DMS79 (cell line): ENCODE measurements around the gene TIPRL.
"Not testable (repeated sequence)": the region's sequence is repeated elsewhere in the genome, so short reads cannot be mapped to it uniquely, and the experiment has no call there.

ENCODE experiments used
- DNase-seq: peaks from one replicate; lab custom pipeline; 2025; lab: John Stamatoyannopoulos, UW

TIPRL gene

DNA sequence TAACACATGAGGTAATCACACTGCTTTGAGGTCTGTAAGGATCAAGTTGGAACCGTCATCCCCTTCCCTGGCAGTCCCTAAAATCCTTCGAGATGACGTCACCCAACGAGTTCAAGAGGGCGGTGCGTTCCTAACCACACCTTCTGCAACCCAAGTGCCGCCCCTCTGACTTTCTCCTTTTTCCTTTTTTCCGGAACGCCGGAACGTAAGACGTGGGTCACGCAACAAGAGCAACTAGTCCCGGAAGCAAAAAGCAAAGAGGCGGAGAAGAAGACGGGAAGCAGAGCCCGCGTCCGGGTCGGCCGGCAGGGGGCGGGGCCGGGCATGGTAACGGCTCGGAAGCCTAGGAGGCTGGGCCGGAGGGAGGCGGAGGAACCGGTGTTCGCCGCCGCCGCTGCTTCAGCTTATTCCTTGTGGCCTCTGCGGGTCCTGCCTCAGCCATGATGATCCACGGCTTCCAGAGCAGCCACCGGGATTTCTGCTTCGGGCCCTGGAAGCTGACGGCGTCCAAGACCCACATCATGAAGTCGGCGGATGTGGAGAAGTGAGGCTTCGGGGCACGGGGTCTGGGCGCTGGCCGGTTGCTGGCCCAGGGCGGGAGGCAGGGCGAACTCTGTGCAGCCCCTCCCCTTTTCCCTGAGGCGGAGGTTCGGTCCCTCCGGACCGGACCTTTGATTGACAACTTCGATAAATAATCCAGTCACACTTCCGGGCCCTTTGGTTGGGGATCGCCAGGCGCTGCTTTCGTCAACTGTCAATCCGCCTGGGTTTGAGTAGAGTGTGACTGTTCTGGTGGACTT is at the start of gene TIPRL:
Gene TIPRL, plus strand, starts transcription at position 325 of the 800 bp plus-strand sequence. Its CDS starts 116 bp downstream, at position 441.
- peak; percentile 98 for DNase-seq

DNA sequence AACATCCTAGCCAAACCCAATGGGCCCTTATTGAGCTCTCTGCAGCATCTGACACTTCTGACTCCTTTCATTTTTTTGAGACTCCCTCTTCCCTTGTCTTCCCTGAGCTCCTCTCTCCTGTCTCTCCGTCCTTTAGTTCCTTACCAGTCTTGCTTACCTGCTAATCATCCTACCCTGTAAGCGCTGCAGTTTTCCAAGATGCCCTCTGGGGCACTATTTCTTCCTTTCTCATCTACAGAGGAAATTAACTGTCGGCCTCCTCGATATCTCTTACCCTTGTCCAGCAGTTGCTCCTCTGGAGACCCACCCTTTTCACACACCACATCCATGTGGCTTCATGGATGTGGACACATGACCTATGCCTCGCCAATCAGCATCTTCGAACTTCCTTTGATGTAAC is 48.8 kb upstream of the TIPRL start:
- no peak for DNase-seq

DNA sequence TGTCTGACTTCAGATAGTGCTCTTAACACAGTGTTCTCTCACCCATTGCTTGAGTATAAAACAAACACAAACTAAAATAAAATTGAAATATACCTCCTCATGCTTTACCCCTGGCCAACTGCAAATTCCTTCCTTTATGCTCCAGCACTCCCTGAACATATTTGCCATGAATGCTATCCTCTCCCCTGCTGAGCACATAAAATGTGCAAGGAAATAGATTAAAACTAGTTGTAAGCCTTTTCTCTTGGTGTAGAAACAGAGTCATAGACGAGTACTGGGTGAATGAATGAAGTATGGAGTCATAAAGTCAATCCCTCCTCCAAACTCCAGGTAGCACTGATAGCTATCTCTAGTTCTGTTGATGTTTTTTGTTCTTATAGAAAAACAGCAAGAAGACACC is 44.6 kb upstream of the TIPRL start:
- DNase-seq, result no peak

DNA sequence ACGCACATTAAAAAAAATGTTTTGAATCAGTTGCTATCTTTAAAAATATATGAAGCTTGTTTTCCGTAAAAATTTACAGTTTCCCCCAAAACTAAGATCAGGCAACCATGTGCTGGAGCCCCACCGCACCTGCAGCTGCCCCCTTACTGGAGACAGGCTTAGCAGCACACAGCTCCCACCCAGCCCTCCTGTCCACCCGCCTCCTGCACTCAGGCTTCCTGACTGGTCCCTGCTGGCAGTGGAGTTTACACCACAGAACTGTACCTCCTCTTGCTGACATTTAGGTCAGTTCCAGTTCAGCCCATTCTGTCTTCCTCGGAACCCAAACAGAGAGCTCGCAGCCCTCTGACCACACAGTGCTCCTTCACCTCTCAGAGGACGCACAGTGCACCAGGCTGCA is 44.1 kb upstream of the TIPRL start:
- DNase-seq, result no peak

DNA sequence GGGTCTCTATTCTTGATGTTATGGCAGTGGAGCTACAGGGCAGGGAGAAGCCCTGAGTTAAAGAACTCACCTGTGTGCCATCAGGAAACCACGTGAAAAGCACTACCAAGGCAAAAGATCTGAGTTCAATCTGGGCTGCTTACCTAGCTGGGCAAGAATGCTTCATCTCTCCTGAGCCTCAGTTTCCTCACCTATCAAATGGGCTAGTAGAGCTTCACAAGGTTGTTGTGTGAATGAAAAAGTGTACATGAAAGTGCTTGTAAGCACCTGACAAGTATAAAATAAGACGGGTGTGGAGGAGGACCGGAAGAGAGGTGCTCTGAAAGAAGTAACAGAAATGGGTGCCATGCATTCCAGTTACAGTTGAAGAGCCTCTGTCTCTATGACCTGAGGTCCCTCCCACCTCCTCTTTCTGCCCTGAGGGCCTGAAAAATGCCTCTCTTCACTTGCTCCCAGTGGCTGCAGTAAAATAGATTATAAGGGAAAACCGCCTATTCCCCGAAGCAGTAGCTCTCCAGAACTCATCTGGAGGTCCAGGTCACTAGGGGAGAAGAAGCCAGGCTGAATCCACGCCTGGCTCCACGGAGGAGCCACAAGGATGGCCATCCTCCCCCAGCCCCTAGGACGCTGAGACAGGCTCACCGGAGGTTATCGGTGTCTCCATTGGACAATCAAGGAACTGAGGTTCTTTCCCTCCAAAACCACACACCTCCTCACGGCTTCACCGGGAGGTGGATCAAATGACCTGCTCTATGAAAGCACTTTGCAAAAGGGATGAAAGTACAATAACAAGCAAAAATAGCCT is 43.4 kb upstream of the TIPRL start:
- DNase-seq, result no peak

DNA sequence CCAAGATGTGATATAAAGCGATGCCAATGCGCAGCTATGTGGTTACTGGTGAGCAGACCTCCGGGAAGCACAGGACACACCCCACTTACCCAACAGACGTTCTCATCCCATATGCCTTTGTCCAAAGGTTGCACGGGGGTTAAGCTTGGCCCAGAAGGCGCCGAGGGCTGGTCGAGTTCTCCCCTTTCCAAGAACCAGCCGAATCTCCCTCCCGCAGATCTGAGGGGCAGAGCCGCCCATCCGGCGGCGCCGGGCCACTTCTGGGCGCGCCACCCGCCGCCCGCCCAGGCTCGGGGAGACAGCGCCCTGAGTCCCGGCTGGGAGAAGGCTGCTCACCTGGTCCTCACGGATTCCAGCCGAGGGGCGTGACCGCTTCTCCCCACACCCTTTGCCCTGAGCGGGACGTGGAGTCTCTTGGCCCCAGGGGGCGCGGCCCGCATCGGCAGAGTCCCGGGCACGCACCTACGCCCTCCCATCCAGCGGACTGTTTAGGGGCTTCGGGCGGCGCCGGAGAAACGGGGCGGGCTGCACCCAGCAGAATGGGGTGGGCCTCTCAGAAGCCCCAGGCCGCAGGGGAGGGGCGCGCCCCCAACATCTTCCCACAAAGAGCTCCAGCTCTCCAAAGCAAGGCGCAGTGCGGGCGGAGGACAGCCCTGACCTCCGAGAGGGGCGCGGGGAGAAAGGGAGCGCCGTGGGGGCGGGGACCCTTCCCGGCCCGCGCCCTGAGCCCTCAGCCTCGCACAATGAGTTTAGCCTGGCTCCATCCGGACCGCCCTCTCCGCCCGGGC is 42.6 kb upstream of the TIPRL start:
- DNase-seq, result no peak

DNA sequence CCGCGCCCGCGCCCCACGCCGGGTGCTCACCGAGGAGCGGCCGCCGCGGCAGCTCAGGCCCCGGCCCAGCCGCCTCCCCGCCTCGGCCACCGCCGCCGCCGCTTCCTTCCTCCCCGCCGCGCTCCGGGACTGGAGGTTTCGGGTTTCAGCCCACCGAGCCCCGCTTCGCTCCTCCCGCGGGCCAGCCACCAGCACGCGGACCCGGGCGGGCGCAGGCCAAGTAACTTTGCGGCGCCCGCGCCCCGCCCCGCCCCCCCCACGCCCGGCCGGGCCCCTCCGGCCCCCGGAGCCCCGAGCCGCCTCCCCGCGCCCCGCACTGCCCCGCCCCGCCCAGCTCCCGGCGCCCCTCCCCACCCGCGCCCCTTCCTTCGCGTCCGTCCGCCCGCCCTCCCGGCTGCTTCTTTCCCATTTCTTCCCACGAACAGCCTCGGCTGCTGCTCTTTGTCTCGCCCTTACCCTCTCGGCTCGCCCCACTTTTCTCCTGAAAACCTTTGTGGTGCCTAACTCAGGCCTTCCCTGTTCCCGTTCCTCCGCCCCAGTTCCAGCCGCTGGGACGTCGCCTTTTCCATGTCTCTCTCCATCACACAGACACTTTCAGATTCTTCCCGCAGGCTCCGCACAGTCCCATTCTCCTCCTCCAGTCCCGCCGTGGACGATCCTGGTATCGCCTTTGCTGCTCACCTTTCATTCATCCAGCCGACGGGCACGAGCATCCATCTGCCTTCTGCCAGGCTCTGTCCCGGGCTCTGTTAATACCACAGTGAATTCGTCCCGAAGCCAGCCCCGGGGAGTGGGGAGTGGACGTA is 41.9 kb upstream of the TIPRL start, which contains the start of gene GPR161:
Gene GPR161, minus strand, starts transcription at position 222 of the 806 bp plus-strand sequence. CDS start 32,080 bp downstream, outside the sequence.
- DNase-seq, result no peak

DNA sequence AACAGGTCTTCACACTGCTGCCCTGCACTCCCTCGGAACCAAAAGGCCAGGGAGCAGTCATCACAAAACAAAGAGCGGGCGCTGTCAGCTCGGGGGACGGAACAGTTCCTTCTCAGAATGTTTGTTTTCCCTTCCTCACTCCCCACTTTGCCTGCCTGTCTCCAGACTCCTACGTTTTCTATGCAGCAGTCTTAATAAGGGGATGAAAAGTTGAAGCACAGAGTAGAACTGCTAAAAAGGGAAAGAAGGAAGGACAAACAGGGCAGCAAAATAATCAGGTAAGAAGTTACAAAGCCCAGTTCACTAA is 41.3 kb upstream of the TIPRL start:
- DNase-seq, result no peak

DNA sequence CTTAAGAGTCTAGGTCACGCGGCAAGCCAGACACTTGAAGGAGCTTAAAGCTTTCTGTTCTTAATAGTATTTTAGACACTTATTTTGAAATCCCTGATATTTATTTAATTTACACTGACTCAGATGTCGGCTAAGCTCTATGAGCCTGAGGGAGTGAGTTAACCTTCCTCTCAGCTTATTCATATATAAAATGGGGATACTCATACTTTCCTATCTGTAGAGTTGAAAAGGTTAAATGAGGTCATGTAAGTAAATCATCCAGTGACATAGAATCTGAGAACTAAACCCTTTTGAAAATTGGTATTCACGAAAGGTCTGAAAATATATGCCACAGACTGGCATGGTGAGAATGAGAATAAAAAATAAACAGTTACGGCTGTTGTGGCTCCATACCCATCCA is 40.6 kb upstream of the TIPRL start:
- no peak for DNase-seq

DNA sequence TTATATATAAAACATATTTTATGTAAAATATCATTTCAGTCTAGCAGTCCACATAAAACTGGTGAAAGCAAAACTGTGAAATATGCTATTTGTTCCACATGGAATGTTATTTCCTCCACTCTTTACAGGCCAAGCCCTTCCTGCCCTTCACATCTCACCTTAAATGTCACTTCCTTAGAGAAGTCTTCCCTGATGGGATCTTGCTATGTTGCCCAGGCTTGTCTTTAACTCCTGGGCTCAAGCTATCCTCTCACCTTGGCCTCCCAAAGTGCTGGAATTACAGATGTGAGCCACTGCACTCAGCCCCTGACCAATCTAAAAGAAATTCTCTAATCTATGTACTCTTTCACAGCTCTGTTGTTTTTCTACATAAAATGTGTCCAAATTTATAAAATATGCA is 39.7 kb upstream of the TIPRL start:
- no peak for DNase-seq

DNA sequence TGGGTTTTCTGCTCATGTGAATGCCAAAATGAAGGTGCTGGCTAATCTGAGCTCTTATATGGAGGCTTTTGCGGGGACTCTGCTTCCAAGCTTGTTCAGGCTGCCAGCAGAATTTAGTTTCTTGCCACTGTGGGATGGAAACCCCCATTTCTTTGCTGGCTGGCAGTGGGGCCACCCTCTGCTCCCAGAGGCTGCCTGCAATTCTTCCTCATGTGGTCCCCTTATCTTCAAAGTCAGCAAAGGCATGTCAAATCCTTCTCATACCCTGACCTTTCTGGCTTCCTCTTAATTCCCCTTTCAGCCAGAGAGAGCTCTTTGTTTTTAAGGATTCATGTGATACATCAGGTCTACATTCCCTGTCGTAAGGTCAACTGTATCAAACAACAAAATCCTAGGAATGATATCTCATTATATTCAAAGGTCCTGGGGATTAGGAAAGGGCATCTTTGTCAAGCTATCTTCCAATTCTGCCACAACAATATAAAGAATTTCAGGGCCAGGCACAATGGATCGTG is 36.8 kb upstream of the TIPRL start:
- no peak for DNase-seq

DNA sequence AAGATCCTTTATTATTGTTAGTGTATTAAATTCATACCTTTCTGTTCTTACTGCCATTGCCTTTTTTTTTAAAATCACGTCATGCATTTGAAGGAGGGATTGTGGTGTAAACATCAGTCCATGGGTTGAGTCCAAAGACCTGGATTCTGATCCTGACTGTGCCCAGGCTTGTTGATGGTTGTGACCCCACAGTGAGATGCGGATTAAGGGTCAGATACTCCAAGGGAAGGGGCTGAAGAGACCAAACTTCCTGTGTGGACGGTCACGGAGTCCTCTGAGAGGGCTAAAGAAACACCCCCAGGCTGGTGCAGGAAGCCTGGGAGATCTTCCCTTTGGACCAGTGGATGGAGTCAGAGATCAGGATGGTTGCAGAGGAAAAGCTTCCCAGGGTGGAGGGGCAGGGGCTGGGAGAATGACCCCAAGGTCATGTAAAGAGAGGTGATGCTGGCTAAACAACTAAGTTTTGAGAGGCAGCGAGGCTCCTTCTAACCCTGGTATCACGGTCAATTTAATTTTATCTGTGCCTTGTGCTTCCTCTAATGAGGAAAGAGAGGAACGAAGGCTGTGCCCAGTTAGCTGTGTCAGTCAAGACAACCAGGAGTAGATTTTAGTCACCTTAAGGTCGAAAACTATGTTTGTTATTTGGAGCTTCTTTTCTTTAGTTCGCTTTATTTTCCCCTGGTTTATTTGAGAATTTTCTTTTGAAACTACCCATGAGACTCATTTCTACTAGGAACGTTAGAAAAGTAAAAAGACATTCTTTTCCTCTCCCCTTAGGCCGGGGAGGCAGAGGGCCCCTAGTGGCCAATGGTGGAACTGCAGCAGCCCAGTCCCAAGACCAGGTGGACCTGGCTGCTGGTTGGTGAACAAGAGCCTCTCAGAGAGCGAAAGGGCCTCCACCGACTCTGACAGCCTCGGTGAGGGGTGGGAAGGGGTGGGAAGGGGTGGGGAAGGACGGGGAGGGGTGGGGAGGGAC is 33.3 kb upstream of the TIPRL start:
- DNase-seq, result peak; percentile 24

DNA sequence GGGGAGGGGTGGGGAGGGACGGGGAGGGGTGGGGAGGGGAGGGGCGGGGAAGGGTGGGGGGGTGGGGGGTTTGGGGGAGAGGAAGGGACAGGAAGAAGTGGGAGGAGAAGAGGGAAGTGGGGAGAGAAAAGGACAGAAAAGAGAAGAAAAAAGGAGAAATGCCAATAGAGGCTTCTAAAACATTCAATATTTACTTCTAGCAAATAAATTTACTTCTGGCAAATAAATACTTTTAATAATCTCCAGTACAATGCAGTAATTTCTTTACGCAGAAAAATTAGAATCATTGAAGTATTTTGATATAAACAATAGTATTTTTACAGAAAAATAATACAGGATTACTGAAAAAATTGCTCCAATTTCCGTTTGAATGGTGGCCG is 32.6 kb upstream of the TIPRL start:
- DNase-seq, result no peak

DNA sequence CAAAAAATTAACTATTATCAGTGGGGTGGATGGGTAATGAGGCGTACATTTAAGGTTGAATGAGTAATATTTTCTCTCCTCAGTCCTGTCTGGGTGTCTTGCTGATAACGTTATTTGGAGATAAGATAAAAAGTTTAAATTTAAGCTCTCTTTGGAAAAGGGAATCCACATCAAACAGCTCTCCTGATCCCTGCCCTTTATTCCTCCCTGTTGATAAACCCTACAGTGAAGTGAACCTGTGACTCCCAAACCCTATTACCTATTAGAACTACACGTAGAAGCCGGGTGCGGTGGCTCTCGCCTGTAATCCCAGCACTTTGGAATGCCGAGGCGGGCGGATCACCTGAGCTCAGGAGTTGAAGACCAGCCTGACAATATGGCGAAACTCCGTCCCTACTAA is 32.1 kb upstream of the TIPRL start:
- no peak for DNase-seq

DNA sequence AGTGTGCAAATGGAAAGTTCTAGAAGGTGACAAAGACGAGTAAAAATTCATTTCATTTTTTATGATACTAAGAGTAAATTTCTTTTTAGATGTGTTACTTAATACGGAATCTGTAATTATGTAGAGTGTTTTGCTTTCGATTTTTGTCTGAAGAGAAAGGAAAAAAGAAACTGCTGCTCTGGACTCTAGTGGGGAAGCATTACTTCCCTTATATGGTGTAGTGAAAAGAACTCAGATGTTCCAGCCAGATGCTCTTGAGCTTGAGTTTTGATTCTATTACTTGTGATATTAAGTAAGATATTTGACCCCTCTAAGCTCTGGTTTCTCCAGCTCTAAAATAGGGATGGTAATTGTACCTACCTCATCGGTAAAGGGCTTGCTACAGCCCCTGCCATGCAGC is 29.8 kb upstream of the TIPRL start:
- DNase-seq, result no peak

DNA sequence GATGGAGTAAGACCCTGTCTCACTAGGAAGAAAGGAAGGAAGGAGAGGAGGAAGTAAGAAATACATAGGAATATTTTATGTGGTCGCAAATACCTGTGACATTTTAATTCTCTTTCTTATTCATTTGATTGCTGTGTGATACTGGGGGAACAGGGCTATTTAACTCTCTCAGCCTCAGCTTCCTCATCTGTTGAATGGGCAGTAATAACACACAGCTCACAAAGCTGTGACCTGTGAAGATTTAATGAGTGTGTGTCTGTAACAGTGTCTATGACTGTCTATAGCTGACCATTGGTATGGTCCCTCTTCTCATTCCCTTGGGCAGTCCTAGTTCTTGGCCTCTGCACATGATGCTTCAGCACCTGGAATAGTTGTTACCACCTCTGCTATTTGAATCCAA is 28.5 kb upstream of the TIPRL start:
- DNase-seq, result no peak

DNA sequence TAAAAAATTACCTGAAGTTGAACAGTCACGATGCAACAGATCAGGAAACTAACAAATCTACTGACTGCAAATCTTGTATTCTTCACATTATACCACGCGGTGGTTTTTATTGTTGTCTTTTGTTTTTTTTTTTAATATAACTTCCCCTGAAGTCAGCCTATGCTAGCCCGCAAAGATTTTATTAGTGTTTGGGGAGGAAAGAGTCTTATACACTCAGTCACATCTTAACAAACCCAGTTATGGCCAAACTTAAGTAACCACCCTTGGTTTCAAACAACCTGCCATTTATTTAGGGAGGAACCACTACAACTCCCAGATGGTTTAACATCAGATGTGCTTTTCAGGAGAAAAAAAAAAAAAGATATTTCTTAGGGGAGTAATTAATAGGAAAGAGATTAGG is 26.8 kb upstream of the TIPRL start:
- DNase-seq, result no peak

DNA sequence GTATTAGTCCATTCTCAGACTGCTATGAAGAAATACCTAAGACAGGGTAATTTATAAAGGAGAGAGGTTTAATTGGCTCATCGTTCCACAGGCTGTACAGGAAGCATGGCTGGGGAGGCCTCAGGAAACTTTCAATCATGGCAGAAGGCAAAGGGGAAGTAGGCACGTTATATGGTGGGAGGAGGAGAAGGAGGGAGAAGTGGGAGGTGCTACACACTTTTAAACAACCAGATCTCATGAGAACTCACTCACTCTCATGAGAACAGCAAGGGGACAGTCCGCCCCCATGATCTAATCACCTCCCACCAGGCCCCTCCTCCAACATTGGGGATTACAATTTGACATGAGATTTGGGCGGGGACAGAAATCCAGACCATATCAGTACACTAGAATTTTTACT is 24.1 kb upstream of the TIPRL start:
- not testable (repeated sequence) for DNase-seq

DNA sequence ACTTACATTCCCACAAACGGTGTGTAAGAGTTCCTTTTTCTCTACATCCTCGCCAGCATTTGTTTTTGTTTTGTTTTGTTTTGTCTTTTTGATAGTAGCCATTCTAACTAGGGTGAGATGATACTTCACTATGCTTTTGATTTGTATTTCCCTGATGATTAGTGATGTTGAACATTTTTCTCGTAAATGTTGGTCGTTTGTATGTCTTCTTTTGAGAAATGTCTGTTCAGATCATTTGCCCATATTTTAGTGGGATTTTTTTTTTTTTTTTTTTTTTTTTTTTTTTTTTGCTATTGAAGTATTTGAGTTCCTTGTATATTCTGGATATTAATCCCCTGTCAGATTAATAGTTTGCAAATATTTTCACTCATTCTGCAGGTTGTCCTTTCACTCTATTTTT is 22.9 kb upstream of the TIPRL start:
- no peak for DNase-seq

DNA sequence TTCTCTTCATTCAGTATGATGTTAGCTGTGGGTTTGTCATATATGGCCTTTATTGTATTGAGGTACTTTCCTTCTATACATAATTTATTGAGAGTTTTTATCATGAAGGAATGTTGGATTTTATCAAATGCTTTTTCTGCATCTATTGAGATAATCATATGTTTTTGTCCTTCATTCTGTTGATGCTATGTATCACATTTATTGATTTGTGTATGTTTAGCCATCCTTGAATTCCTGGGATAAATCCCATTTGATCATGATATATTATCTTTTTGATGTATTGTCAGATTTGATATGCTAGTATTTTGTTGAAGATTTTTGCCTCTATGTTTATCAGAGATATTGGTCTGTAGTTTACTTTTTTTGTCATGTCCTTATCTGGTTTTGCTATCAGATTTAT is 21.1 kb upstream of the TIPRL start:
- DNase-seq, result no peak
